Stimulated activated CD4-positive, alpha-beta T cell treated with anti-CD3 and anti-CD28 coated beads, Interleukin-4, amount 100 ng/mL, for 4 hours (primary cell): ENCODE results near the gene RBM43.
"Not testable (repeated sequence)": the region's sequence is repeated elsewhere in the genome, so short reads cannot be mapped to it uniquely, and the experiment has no call there.

Source experiments
- DNase-seq, 2 experiments: peaks; one replicate each; pipeline ENCODE4 v3.0.0-alpha.2; 2020

RBM43 gene

DNA sequence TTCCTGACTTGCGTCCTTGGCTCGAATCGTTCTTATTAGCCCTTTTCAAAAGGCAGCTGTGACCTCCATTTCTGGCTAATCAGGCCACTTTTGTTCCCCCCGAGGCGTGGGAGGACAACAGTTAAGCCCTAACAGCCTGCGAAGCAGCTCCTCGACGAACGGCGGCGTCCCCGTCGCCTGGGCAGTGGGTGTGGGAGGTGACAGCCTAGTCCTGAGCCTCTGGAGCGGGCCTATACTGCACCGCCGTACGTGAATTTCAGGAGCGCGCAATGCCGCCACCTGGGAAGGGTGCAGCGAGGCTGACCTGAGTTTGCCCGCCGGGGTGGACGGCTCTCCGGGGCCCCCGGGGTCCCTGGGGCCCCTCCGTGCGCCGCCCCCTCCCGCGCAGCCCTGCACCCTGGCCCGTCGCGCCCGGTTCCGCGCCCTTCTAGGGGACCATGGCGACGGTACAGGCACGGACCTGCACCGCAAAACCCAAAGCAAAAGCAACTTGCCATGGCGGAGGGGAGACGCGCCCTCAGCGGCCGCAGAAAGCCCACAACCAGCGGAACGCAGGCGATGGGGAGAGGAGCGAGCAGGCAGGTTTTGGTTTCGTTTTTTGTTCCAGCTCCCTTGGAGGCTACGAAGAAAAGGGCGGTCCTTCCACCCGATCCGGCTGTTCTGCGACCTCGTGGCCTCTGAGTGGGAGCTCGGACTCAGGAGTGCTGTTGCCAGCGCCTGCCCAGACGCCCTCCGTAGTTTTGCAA lies at the start of gene RBM43:
Gene RBM43 (minus strand): TSS at position 633 of the 746 bp plus-strand sequence. CDS start 136 bp downstream, at position 497.
- peak; percentile 64 to 82 for DNase-seq

- DNase-seq, result not testable (repeated sequence)
Measured at GRCh38 chr2:151310313-151310712, 48.6 kb upstream of the RBM43 start.

GRCh38 chr2:151306621-151307020 lies 45.0 kb upstream of the RBM43 start:
- no peak for DNase-seq

GRCh38 chr2:151305129-151305691 lies 43.5 kb upstream of the RBM43 start:
- no peak for DNase-seq

DNA sequence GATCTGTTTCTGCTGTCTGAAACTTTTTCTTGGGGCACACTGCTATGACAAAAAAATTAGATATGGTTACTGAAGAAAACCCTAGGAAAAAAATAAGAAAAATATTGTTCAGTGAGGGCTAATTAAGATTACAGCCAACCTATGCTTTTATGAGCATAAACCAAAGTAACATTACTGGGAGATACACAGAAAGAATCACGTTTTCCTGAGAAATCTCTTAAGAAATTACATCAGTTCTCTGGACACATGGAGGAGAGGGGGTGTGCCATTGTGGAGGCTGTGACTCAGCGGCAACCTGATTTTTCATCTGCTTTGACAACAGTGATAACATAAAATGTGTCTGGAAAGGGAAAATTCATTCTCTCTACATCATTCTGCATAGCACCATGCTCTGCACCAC lies 41.2 kb upstream of the RBM43 start:
- DNase-seq, result no peak

DNA sequence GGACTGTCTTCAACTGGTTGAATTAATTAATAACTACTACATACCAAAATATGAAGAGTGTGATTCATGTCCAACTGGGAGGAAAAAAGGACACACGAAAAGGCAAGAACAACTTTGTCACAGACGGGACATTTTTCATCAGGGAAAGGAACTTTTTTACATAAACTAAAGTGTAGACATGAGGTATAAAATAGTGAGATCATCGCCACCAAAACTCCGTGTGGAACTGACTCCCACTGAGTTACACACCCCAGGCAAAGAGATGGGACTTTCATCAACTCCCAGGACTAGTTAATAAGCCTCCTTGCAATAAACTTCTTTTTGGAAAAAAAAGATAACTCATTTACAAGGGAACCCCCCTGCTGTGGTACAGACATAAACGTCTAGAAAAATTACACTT lies 40.7 kb upstream of the RBM43 start:
- no peak for DNase-seq

DNA sequence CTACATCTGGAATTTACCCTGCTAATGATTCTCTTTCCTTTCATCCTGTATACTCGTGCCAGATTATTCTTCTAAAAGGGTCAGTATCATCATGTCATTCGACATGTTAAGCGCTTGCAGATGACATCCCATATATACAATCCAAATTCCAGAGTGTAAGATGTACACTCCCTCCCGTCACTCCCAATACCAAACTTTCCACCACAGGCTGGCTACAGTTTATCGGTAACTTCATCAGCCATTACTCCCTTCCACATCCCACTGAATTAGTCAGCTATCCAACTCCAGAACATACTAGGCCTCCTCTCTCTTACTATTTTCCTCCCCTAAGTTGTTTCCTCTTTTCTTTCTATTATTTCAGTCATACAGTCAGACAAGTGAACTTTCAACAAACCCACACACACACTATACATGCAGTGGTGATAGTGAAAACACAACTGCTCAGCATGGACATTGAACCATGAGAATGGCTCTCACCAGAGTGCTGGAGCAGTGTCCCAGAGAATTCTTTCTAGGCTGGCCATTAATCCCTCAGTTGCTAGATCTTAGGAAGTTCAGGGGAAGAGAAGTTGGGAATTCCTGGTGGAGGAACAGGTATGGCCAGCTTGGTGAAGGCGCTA lies 38.4 kb upstream of the RBM43 start:
- no peak for DNase-seq

DNA sequence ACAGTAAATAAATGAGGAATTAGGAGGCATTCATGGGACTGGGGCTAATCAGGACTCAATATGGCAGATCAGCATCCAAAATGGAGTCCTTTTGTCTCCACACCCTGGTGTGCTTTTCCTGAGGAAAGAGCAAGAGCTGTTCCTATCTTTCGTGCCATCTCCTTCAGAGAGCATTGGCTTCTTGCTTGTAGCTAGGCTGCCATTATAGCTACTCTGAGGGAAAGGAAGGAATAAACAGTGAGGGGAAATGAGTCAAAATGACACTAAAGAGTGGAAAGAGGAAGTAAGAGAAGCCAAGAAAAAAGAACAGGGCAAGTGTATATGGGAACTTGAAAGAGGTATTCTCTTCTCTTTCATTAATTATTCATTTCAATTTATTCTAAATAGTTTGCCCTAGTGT lies 36.2 kb upstream of the RBM43 start:
- DNase-seq, result no peak

- not testable (repeated sequence) for DNase-seq
Measured at GRCh38 chr2:151295926-151296325, 34.3 kb upstream of the RBM43 start.

GRCh38 chr2:151292546-151292945 lies 30.9 kb upstream of the RBM43 start:
- no peak for DNase-seq

- no peak for DNase-seq
Measured at GRCh38 chr2:151292141-151292540, 30.5 kb upstream of the RBM43 start.

DNA sequence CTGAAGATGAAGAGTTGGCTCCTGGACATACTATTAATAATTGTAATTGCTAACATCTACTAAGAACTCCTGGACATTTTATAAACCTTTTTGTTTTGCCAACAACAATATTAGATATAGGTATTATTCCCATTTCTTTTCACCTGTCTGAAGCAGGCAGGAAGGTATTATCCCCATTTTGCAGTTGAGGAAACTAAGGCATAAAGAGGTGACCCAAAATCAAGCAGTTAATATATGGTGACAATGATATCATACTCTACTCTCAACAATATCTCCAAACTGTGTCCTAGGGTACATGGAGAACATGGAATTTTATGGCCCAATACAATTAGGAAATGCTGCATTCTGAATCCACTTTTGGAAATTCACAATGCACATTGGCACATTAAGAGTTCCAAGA lies 29.6 kb upstream of the RBM43 start:
- DNase-seq, result no peak

DNA sequence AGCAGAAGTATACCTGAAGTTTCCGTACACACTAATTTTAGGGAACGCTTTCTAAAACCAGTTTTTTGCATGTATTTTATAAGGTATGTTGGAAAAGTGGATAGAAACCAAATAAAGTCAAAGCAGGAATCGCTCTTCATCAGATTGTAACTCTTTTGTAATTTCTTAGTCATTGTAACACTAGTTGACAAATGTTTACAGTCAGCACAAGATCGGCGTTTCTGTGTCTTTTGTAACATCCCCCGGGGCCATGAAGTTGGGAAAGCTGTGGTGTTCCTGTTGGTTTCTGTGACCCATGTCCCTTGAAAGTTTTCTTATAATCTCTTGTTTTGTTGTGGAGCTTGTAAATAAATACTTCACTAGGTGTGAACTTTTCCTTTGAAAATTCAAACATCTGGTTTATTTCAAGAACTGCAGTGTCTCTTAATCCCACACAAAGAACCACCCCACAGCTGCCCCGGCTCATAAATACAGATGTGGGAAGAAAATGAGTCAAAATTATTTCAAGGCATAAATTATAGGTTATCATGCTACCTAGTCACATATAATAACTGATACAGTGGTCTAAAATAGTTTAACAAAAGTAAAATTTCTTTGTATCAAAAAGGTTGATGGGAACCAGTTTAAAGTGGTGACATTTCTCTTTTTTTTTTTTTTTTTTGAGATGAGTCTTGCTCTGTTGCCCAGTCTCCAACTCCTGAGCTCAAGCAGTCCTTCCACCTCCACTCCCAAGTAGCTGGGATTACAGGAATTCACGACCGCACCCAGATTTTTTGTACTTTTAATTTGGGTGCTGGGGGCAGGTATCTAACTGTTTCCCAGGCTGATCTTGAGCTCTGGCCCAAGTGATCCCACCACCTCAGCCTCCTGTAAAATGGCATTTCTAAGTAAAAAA lies 28.6 kb upstream of the RBM43 start:
- peak in 1 of 2 experiments; percentile 3 for DNase-seq

- no peak for DNase-seq
Measured at GRCh38 chr2:151287513-151288250, 26.0 kb upstream of the RBM43 start.

- no peak for DNase-seq
Measured at GRCh38 chr2:151282401-151282800, 20.7 kb upstream of the RBM43 start.

- no peak for DNase-seq
Measured at GRCh38 chr2:151280271-151280670, 18.6 kb upstream of the RBM43 start.

DNA sequence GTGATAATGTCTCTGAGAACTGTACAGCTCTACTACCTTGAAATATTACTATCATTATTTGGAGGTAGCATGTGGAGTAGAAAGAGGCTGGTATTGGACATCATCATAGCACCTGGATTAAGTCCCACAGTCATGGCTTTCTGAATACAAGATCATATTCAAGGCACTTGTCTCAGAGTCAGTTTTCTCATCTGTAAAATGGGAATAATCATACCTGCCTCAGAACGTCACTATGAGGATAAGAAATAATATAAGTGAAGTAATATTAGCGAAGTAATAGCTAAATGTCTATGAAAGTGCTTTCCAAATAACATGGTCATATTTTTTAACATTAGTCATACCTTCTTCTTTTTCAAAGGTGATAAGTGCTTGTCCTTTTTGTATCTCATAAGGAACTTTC lies 16.8 kb upstream of the RBM43 start:
- DNase-seq, result no peak

- no peak for DNase-seq
Measured at GRCh38 chr2:151277067-151277466, 15.4 kb upstream of the RBM43 start.

GRCh38 chr2:151275291-151275690 lies 13.6 kb upstream of the RBM43 start:
- DNase-seq, result no peak

GRCh38 chr2:151271824-151272223 lies 10.2 kb upstream of the RBM43 start:
- no peak for DNase-seq

GRCh38 chr2:151269798-151270568 lies 8.3 kb upstream of the RBM43 start:
- no peak for DNase-seq

GRCh38 chr2:151268085-151268484 lies 6.4 kb upstream of the RBM43 start:
- DNase-seq, result no peak
